Endodermal cell (in vitro differentiated cells): Measurements from ENCODE around the gene ERGIC2. TPM values are rescaled to one million over a fixed set of nuclear protein-coding genes. Genes with fewer than 3 reads are reported as not detected.

ENCODE experiments used
- DNase-seq: peaks from one replicate; pipeline ENCODE4 v3.0.0-alpha.2; 2017
- H3K27ac ChIP-seq: 2 replicates; pipeline ENCODE4 v1.5.1; 2013; ENCODE audit warnings: mild to moderate bottlenecking, low read depth, low read length, moderate library complexity
- H3K27me3 ChIP-seq: 2 replicates; pipeline ENCODE4 v1.6.1; 2013; ENCODE audit warnings: mild to moderate bottlenecking, low read length, moderate library complexity; ENCODE audit not compliant: insufficient read depth, control insufficient read depth, poor library complexity, severe bottlenecking
- H3K36me3 ChIP-seq: 2 replicates; pipeline ENCODE4 v1.7.0; 2013; ENCODE audit warnings: mild to moderate bottlenecking, low read length, moderate library complexity; ENCODE audit not compliant: control insufficient read depth, insufficient read depth
- H3K4me1 ChIP-seq: one replicate; pipeline ENCODE4 v1.7.0; 2013; ENCODE audit warnings: low read length; ENCODE audit not compliant: control insufficient read depth, insufficient read depth
- H3K4me3 ChIP-seq: 2 replicates; pipeline ENCODE4 v1.5.1; 2013; ENCODE audit warnings: mild to moderate bottlenecking, low read length, moderate library complexity
- H3K9ac ChIP-seq: 2 replicates; pipeline ENCODE4 v1.6.1; 2013; ENCODE audit warnings: mild to moderate bottlenecking, low read length, moderate library complexity; ENCODE audit not compliant: poor library complexity, severe bottlenecking; ENCODE audit errors: extremely low read depth
- H3K9me3 ChIP-seq: 2 replicates; pipeline ENCODE4 v1.6.1; 2013; ENCODE audit warnings: mild to moderate bottlenecking, low read length, moderate library complexity; ENCODE audit not compliant: control insufficient read depth
- H3K27ac Mint-ChIP-seq: 2 replicates; pipeline ENCODE4 v1.8.0; 2020; ENCODE audit warnings: mixed read lengths
- H3K27me3 Mint-ChIP-seq: 2 replicates; pipeline ENCODE4 v1.8.0; 2021; ENCODE audit warnings: mild to moderate bottlenecking, mixed read lengths; ENCODE audit not compliant: insufficient read depth
- H3K36me3 Mint-ChIP-seq: 2 replicates; pipeline ENCODE4 v1.8.0; 2020; ENCODE audit warnings: low read depth, mixed read lengths
- H3K4me1 Mint-ChIP-seq: 2 replicates; pipeline ENCODE4 v1.8.0; 2020; ENCODE audit warnings: mixed read lengths
- H3K4me3 Mint-ChIP-seq: 2 replicates; pipeline ENCODE4 v1.8.0; 2020; ENCODE audit warnings: mild to moderate bottlenecking, moderate library complexity, mixed read lengths
- H3K9me3 Mint-ChIP-seq: 2 replicates; pipeline ENCODE4 v1.8.0; 2020; ENCODE audit warnings: mild to moderate bottlenecking, mixed read lengths
- WGBS, 2 experiments: methylation state at CpG; one replicate each; pipeline versions ENCODE4 v1.1.5 to v1.1.7; 2013; ENCODE audit warnings: missing lambda C conversion rate in 2 of 2, mixed read lengths in 1 of 2; ENCODE audit not compliant: insufficient coverage in 1 of 2, insufficient read length in 1 of 2; 5-methylcytosine and 5-hydroxymethylcytosine counted together
- total RNA-seq, 2 donors: library from RNA; stranded (reverse); fragmentation: NEBNext Ultra II Directional in 1 of 2; extraction: Animal tissue kit (Norgen Biotek cat#: 25700) in 1 of 2; gene quantifications; 2 replicates in 1 of 2; 3 replicates in 1 of 2; pipeline ENCODE4 v1.2.1, GENCODE V29; 2021
- TF ChIP-seq, protein P1 (sequence below): fragments of 200-600 bp; sonication (generic); conservative IDR thresholded peaks from 2 replicates; pipeline ENCODE4 v1.5.0; 2021; ENCODE audit warnings: antibody characterized with exemption, mild to moderate bottlenecking

The ERGIC2 gene
- total RNA-seq, 2 donors from 2014 or later = 101 to 170 TPM

GRCh38 chr12:29337325-29337724, 43.6 kb downstream of the ERGIC2 start:
- H3K4me1 ChIP-seq = no peaks in the 10 kb centered on the region
- no peak overlapping the region for H3K4me3 ChIP-seq
- H3K9ac ChIP-seq = no peak overlapping the region
- no peaks in the 10 kb centered on the region for H3K9me3 Mint-ChIP-seq
- H3K4me3 Mint-ChIP-seq = no peak overlapping the region
- no peak for DNase-seq
- no peaks in the 10 kb centered on the region for H3K9me3 ChIP-seq
- peaks cover 39% of the 10 kb centered on the region for H3K36me3 ChIP-seq
- no peak overlapping the region for H3K27ac ChIP-seq
- H3K27me3 ChIP-seq = no peaks in the 10 kb centered on the region
- H3K27me3 Mint-ChIP-seq = no peaks in the 10 kb centered on the region
- 88 to 100% methylated on average over 1 of the region's 1 CpG for WGBS, 2 experiments
- H3K4me1 Mint-ChIP-seq = no peaks in the 10 kb centered on the region
- TF ChIP-seq, protein P1, sequence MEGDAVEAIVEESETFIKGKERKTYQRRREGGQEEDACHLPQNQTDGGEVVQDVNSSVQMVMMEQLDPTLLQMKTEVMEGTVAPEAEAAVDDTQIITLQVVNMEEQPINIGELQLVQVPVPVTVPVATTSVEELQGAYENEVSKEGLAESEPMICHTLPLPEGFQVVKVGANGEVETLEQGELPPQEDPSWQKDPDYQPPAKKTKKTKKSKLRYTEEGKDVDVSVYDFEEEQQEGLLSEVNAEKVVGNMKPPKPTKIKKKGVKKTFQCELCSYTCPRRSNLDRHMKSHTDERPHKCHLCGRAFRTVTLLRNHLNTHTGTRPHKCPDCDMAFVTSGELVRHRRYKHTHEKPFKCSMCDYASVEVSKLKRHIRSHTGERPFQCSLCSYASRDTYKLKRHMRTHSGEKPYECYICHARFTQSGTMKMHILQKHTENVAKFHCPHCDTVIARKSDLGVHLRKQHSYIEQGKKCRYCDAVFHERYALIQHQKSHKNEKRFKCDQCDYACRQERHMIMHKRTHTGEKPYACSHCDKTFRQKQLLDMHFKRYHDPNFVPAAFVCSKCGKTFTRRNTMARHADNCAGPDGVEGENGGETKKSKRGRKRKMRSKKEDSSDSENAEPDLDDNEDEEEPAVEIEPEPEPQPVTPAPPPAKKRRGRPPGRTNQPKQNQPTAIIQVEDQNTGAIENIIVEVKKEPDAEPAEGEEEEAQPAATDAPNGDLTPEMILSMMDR = no peak
- H3K36me3 Mint-ChIP-seq = peaks cover 48% of the 10 kb centered on the region
- peak overlapping the region; percentile 25 for H3K27ac Mint-ChIP-seq

DNA sequence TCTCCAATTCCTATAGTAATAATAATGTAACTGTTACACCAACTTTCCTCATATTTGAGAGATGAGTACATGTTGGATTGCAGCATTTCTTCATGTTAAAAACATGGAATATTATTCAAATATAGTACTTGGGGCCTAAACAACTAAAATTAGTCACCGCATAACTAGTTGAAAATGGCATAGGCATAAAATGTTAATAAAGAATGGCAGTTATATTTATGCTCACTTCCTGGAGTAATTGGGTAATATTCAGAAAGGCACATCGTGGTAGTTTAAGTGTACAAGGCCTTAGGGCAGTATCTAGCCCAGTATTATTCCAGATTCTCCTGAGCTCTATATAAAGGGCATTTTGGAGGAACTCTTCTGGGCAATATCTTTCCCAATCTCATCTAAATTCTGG, 46.0 kb downstream of the ERGIC2 start:
- no peaks in the 10 kb centered on the region for H3K9me3 ChIP-seq
- no peak overlapping the region for H3K27ac ChIP-seq
- Mint-ChIP-seq H3K36me3 (peaks cover 31% of the 10 kb centered on the region), H3K27ac (no peak overlapping the region), H3K4me3 (no peak overlapping the region), H3K4me1 (no peaks in the 10 kb centered on the region), H3K9me3 (no peaks in the 10 kb centered on the region), H3K27me3 (no peaks in the 10 kb centered on the region)
- no peaks in the 10 kb centered on the region for H3K27me3 ChIP-seq
- H3K9ac ChIP-seq = no peak overlapping the region
- no peak overlapping the region for H3K4me3 ChIP-seq
- 92% methylated on average over 2 of the region's 2 CpGs; no CpG with 5 or more reads in 1 of the 2 experiments for WGBS, 2 experiments
- no peak for DNase-seq
- H3K36me3 ChIP-seq = peaks cover 15% of the 10 kb centered on the region
- TF ChIP-seq, protein P1 = no peak
- no peaks in the 10 kb centered on the region for H3K4me1 ChIP-seq

DNA sequence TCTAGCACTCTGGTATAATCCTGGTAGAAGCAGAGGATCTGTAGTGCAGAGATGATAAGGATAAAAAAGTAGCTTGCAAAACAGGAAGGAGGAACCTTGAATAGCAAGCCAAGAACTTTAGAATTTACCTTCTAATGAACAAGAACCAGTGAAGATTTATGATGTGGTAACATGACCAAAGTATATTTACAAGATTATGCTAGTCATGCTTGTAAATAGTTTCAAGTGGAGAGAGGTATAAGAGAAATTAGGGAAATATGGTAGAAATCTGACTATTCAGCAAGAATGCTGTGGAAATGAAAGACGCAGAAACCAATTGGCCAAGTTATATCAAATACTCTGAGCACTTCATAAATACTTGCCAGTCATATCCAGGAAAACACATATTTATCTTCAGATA, 47.8 kb downstream of the ERGIC2 start:
- TF ChIP-seq, protein P1 = no peak
- H3K4me1 Mint-ChIP-seq = no peaks in the 10 kb centered on the region
- Histone ChIP-seq H3K36me3 (no peaks in the 10 kb centered on the region), H3K4me1 (no peaks in the 10 kb centered on the region), H3K27ac (no peak overlapping the region), H3K9ac (no peak overlapping the region), H3K9me3 (no peaks in the 10 kb centered on the region), H3K27me3 (no peaks in the 10 kb centered on the region), H3K4me3 (no peak overlapping the region)
- no peak overlapping the region for H3K4me3 Mint-ChIP-seq
- H3K27me3 Mint-ChIP-seq = no peaks in the 10 kb centered on the region
- H3K36me3 Mint-ChIP-seq = peaks cover 36% of the 10 kb centered on the region
- WGBS, 2 experiments = 0% methylated on average over 1 of the region's 1 CpG
- H3K9me3 Mint-ChIP-seq = no peaks in the 10 kb centered on the region
- H3K27ac Mint-ChIP-seq = no peak overlapping the region
- no peak for DNase-seq
